GM04504 (cell line): Measurements from ENCODE around the gene SNRNP48.

Experiments
- DNase-seq: peaks from one replicate; pipeline ENCODE4 v3.0.0-alpha.2; 2012; ENCODE audit warnings: low read depth

SNRNP48 gene

GRCh38 chr6:7589949-7590917 is at the start of gene SNRNP48:
Gene SNRNP48, plus strand, starts transcription at chr6:7590198. Its CDS starts 60 bp downstream, at chr6:7590258.
- DNase-seq = peak; percentile 84

- DNase-seq = no peak
Observed at GRCh38 chr6:7540595-7540994, 49.4 kb upstream of the SNRNP48 start.

- DNase-seq = peak; percentile 17
Observed at GRCh38 chr6:7541175-7542064, 48.6 kb upstream of the SNRNP48 start, which contains the start of gene DSP. Gene DSP, plus strand, starts transcription at chr6:7541671. Its CDS starts 245 bp downstream, at chr6:7541916.

GRCh38 chr6:7542065-7542873 is 47.7 kb upstream of the SNRNP48 start:
- peak; percentile 10 for DNase-seq

- no peak for DNase-seq
Observed at GRCh38 chr6:7542874-7543624, 46.9 kb upstream of the SNRNP48 start.

GRCh38 chr6:7543789-7544424 is 46.1 kb upstream of the SNRNP48 start:
- DNase-seq = no peak

- no peak for DNase-seq
Observed at GRCh38 chr6:7544597-7544996, 45.4 kb upstream of the SNRNP48 start.

GRCh38 chr6:7545316-7546019 is 44.5 kb upstream of the SNRNP48 start:
- DNase-seq = no peak

GRCh38 chr6:7546020-7546369 is 44.0 kb upstream of the SNRNP48 start:
- DNase-seq = no peak

GRCh38 chr6:7546383-7546782 is 43.6 kb upstream of the SNRNP48 start:
- no peak for DNase-seq

- no peak for DNase-seq
Observed at GRCh38 chr6:7546896-7547295, 43.1 kb upstream of the SNRNP48 start.

- no peak for DNase-seq
Observed at GRCh38 chr6:7547315-7547714, 42.7 kb upstream of the SNRNP48 start.

GRCh38 chr6:7550433-7550801 is 39.6 kb upstream of the SNRNP48 start:
- no peak for DNase-seq

- DNase-seq = no peak
Observed at GRCh38 chr6:7554533-7555275, 35.3 kb upstream of the SNRNP48 start.

GRCh38 chr6:7555671-7556070 is 34.3 kb upstream of the SNRNP48 start:
- DNase-seq = no peak

GRCh38 chr6:7556394-7557106 is 33.4 kb upstream of the SNRNP48 start:
- no peak for DNase-seq

GRCh38 chr6:7557652-7558051 is 32.3 kb upstream of the SNRNP48 start:
- no peak for DNase-seq

GRCh38 chr6:7558781-7559180 is 31.2 kb upstream of the SNRNP48 start:
- DNase-seq = no peak

- no peak for DNase-seq
Observed at GRCh38 chr6:7559196-7559595, 30.8 kb upstream of the SNRNP48 start.
